Left forelimb (tissue), 1 donor: ENCODE measurements around the gene USP11.
A peak's percentile ranks its signal among the peaks of the same experiment; 100 is the strongest.

Experiments used
- DNase-seq: peaks from one replicate; pipeline ENCODE4 v3.0.0-alpha.2; 2018; ENCODE audit warnings: low spot score

The USP11 gene

DNA sequence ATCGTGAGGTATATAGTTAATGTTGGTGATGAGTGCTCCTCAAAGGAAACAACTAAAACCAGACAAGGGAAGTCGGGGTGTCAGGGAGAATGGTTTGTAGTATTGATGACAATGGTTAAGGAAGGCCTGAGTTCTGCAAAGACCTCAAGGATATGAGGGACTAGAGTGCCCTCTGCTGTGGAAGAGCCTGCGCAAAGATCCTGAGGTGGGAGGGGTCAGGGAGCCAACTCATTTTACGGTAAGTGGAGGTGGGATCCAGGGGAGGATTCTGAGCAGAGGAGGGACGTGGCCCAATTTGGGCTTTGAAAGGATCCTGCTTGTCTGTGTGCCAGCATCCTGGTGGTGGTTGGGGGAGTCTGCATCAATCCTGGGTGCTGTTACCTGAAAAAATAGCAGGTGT is 27.8 kb upstream of the USP11 start:
- DNase-seq: no peak

DNA sequence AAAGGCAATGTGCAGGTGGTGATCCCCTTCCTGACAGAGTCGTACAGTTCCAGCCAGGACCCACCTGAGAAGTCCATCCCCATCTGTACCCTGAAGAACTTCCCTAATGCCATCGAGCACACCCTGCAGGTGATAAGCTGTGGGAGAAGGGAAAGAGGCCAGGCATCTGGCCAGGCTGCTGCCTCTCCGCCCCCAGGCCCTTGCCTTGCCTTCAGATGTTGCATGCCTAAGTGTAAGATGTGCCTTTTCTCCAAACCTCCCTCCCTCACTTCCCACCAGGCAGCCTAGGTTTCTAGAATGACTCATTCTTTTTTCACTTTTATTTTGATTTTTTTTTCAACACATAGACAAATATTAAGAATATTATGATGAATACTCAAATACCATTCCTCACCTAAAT is 26.5 kb upstream of the USP11 start:
- DNase-seq: no peak

DNA sequence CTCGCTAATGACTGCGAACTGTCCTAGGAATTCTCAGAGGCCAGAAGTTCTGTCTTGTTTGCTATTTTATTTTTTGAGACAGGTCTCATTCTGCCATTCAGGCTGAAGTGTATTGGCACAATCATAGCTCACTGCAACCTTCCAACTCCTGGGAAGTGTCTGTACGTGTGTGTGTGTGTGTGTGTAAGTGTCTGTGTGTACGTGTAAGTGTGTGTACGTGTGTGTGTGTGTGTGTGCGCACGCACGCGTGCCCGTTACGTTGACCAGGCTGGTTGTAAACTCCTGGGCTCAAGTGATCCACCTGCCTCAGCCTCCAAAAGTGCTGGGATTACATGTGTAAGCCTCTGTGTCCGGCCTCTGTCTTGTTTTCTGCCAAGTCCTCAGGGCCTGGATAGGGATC is 24.7 kb upstream of the USP11 start:
- DNase-seq: no peak

DNA sequence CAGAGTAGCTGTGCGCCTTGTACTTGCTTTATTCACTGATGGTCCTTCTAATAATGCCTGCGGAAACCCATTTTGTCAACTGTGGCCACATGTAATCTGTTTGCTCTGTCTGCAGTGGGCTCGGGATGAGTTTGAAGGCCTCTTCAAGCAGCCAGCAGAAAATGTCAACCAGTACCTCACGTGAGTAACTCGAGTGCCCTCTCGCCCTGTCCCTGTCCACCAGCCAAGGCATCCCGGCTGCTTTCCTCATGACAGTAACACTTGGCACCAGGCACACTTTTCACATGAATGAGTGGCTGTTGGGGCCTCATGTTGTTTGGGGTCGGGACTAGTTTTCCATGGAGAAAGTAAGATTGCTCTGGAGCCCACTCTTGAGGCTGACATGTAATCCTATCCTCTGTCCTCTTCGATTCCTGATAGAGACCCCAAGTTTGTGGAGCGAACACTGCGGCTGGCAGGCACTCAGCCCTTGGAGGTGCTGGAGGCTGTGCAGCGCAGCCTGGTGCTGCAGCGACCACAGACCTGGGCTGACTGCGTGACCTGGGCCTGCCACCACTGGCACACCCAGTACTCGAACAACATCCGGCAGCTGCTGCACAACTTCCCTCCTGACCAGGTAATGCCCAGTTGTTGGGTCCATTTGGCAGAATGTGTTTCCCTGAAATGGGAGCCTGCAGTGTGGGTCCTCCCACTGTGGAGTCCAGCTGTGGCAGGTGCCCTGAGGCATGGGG is 23.1 kb upstream of the USP11 start:
- no peak for DNase-seq

DNA sequence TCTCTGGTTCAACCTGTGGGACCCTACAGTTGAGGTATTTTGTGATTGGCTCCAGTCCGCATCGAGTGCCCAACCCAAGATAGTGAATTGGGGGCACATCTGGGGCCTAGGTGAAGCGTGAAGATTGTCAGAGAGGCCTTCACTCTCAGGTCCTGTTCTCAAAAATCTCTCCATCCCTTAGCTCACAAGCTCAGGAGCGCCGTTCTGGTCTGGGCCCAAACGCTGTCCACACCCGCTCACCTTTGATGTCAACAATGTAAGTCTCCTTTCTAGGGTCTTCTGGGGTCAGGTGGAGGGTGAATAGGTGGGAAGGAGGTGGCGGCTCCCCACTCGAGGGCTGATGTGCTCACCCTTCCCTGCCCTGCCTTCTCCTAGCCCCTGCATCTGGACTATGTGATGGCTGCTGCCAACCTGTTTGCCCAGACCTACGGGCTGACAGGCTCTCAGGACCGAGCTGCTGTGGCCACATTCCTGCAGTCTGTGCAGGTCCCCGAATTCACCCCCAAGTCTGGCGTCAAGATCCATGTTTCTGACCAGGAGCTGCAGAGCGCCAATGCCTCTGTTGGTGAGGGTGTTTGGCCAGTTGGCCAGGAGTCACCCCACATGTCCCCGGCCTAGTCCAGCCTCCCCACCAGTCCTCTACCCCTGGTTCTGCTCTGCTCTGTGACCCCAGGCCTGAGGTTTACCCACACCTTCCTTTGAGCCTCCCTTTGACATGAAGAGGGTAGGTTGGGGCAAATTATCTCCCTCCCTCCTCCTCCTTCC is 22.0 kb upstream of the USP11 start:
- DNase-seq: no peak

DNA sequence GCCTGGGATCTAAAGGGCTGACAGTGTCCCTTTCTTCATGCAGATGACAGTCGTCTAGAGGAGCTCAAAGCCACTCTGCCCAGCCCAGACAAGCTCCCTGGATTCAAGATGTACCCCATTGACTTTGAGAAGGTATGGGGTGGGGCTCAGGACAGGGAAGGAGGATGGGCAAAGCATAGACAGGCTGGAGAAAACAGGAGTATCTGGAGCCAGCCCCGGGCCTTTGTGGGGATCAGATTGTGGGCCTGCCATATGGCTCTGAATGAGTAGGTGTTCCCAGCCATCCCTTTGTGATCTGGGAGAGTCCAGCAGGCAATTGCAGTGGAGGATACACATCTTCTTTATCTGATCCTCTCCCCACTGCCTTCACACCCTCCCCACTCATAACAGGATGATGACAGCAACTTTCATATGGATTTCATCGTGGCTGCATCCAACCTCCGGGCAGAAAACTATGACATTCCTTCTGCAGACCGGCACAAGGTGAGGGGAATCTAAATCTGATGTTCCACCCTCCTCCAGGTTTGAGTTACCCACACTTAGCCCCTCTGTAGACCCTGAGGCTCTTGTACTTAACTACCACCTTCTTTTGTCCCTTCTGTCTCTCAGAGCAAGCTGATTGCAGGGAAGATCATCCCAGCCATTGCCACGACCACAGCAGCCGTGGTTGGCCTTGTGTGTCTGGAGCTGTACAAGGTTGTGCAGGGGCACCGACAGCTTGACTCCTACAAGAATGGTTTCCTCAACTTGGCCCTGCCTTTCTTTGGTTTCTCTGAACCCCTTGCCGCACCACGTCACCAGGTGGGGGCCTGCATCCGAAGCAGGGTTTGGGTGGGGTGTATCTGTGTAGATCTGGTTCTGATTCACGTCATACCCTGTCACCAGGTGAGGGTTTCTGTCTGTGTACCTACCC is 20.2 kb upstream of the USP11 start:
- no peak for DNase-seq

DNA sequence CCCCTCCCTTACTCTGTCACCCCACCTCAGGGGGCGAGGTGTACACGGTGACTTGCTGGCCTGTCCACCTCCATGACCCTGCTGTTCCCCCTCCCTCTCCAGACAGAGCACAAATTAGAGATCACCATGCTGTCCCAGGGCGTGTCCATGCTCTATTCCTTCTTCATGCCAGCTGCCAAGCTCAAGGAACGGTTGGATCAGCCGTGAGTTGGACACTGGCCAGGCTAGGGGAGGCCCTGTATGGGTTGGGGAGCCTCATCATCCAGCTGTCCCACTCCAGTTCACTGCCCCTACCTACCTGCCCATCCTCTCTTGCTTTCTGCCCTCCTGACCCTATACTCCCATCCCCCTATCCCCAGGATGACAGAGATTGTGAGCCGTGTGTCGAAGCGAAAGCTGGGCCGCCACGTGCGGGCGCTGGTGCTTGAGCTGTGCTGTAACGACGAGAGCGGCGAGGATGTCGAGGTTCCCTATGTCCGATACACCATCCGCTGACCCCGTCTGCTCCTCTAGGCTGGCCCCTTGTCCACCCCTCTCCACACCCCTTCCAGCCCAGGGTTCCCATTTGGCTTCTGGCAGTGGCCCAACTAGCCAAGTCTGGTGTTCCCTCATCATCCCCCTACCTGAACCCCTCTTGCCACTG is 18.3 kb upstream of the USP11 start:
- no peak for DNase-seq

DNA sequence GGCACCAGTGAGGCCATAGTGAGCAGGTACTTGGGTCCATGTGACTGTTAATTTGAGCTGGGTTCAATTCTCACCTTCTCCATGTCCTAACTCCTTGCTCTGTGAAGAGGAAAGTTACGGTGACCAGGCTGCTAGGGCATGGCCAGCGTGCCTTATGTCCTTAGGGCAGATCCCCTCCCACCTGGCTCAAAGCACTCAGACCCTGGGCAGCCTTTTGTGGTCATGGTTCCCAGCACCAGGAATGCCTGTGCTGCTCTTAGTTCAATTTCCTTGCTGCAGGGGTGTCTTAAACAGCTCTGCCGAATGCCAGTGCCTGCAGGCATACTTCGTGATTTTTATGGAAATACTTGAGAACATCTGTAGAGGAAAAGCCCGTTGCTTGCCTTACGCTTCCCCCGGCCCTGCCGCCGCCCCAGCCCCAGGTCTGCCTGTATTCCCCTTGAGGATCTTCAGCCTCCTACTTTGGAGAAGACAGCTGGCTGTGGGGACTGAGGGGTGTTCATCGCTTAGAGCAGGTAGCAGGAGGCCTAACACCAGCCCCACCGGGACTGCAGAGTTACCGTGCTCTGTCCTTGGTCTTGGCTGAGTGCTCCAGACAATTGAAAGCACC is 17.4 kb upstream of the USP11 start:
- no peak for DNase-seq

DNA sequence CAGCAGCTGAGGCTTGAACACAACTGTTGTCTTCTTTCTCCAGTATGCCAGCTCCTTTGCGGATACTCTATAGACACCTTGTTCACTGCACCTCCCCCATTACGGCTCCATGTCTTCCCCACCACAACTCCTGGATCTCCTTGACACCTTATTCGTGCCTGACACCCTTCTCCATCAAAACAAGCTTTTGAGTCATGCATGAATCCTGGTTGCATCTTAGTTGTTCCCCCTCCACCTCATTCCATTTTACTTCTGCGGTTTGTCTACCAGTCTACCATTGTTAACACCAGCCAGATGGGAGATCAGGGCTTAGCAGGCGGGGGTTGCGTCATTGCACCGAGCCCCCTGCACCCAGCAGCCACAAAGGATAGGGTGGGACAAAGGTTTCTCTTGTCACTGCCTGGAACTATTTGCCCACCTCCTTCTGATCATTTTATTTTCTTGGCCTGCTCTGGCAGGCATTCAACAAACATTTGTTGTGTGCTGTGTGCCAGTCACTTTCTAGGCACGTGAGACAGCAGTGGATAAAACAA is 16.4 kb upstream of the USP11 start:
- DNase-seq: no peak

DNA sequence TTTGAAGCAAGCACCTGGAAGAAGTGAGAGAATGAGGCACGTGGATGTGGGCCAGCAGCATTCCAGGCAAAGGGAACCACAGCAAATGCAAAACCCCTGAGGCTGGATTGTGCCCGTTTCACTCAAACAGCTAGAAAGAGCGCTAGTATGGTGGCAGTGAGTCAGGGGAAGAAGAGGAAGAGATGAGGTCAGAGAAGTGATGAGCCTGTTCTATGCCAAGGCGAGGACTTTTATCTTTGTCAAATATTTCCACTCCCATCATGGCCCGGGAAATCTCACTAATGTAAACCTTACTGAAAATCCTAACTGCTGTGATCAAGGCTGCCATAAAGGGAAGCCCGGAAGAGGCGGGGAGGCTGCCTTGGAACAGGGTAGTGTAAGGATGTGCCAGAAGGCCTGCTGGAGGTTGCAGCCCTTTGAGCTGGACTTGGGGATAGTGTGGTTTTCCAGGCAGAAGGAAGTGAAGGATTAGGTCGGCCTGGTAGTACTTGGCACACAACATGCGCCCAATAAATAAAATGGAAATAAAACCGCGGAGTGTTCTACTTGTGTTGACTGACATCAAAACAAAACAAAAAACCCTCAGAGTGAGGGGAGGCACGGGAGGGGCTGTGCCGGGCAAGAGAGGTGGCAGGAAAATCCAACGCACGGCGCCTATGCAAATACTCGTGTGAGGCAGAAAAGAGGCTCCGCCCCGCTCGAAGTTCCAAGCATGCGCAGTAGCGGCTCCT is 15.5 kb upstream of the USP11 start:
- peak; percentile 66 for DNase-seq

DNA sequence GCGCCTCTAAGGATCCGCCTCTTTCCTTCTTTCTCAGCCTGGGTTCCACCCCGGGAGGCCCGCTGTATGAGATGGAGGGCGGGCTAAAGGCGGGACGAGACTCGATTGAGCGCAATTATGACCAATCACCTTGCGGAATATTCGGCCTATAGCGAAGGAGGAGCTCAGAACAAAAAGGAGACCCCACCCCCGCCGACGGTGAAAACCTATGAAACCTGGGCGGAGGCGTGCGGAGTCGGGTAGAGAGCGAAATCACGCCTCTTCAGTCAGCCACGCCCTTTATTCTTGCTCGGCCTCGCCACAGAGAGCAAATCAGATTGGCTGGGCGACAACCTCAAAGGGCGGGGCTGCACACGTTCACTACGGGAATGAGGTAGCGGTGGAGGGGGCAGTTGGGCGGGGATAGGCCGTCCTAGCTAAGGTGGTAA is 14.9 kb upstream of the USP11 start:
- peak; percentile 93 for DNase-seq

DNA sequence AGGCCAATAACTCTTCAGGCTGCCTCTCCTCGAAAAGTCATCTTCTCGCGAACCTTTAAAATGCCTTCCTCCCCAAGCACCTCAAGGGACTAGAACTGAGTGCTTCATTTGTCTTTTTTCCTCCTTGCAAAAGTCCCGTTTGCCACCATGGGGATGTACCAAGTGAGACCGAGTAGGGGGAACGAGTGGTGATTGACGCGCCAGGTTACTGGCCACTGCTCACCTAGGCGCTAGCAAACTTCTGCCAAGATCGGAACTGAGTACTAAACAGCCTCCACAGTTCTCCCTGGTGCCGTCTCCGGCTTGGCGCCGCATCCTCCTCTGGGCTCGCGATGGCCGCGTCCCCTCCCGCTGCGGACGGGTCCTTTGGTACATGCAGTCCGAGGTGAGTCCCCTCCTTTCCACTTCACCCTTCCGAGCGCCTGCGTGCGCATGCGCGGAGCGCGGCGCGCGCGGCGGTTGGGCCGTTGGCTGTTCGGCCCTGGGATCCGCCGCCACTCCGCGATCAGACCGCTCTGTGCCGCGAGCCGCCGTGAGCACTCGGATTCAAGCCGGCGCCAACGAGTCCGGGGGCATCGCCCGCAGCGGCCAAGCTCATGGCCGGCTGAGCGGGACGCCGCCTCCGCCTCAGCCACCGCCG is 14.4 kb upstream of the USP11 start, which contains the start of gene CDK16:
Gene CDK16 (plus strand): TSS at position 402 of the 640 bp plus-strand sequence. CDS start 4,877 bp downstream, outside the sequence.
- DNase-seq: peak; percentile 87

DNA sequence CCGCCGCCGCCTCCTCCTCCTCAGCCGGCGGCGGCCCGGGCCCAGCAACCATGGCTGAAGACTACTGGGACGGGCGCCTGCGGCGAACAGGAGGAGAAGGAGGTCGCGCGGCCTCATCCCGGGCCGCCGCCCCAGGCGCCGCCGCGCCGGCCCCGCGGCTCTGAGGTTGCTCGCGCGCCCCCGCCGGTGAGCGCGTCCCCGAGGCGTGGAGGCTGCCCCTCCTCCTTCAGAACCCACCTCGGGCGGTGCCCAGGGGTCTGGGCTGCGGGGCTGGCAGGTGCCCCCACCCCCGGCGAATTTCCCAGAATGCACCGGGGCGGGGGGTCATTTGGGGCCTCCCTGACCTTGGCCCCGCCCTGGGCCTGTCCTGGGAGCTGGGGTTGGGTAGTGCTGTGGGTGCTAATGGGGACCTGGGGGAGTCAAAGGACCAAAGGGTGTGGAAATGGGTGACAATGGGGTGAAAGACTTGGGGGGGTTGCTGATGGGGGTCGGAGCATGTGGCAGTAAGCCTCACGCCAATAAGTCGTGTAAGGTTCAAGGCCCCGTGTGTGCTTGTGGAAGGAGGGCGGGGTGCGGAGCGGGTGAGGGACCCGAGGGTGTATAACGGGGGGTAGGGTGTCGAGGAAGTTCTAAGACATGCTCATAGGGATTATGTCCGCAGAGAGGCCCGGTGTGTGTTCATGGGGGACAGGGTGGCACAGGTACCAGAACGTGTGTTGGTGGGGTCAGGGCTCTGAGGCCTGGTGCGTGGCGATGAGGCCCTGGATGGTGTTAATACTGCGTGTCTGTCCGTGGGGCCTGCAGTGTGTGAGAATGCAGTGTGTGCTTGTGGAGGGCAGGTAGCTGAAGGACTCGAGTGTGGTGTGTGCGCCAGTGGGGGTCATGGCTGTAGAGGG is 13.6 kb upstream of the USP11 start:
- DNase-seq: no peak

DNA sequence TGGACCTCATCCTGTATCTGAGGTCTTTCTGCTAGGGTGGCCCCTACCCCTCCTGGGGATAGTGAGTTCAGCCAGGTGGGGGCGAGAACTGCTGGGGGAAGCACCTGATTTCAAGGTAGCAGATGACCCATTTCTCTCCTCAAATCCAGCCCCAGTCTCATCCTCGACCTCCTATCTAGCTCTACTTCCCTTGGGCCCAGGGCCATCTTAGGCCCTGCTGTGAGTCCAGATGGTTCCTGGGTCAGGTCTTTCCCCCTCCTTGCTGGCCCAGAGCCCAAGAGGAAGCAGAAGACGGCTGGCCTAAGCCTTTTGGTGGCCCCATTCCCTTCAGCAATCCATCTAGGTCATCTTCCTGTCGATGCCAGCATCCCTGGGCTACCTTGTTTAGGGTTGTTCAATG is 11.1 kb upstream of the USP11 start:
- no peak for DNase-seq

DNA sequence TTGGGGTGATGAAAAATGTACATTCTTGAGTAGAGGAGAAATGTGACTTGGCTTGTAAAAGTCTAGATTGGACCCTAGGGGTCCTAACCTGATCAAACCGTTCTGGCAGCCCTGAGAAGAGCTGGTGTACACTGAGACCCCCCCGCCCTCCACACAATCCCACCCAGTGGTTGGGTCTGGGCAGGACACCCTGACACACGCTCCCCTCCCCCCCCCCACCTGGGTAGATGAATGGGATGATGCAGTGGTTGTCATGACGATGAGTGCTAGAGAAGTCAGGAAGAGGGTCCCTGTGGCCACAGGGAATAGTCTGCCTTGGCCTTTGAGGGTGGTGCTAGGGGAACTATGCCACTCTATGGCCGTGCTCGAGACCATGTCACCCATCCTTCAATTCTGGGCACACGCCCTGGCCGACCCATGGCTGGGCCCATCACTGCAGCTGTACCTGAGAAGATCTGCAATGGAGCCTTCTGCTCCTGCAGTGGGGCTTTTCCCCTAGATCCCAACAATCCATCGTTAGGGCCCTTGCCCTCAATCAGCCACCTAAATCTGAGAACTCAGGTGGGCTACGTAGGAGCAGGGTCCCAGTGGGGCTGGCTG is 10.0 kb upstream of the USP11 start:
- no peak for DNase-seq

DNA sequence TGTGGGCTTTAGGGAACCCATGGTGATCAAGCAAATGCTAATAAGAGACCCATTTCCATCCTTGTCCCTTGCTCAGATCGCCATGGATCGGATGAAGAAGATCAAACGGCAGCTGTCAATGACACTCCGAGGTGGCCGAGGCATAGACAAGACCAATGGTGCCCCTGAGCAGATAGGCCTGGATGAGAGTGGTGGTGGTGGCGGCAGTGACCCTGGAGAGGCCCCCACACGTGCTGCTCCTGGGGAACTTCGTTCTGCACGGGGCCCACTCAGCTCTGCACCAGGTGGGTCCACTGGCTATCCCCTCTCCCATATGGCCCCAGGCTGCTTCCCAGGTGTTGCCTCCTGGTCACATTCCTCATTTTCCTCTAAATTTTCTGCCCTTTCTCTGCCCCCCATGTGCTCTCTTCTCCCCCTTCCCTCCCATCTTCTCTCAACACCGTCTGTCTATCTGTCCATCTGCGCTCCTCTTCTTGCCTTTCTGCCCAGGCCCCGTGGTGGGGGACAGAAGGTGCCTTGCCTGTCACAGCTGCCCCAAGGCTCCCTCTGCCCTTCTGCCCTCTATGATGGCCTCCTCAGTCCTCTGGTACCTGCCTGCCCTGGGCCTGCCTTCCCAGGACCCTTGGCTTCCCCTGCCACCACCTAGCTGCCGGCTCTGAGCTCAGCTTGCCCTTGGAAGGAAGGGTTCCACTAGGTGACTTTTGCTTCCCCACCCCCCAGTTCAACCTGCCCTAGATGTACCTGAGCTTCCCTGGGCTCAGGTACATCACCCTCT is 9.1 kb upstream of the USP11 start:
- no peak for DNase-seq

DNA sequence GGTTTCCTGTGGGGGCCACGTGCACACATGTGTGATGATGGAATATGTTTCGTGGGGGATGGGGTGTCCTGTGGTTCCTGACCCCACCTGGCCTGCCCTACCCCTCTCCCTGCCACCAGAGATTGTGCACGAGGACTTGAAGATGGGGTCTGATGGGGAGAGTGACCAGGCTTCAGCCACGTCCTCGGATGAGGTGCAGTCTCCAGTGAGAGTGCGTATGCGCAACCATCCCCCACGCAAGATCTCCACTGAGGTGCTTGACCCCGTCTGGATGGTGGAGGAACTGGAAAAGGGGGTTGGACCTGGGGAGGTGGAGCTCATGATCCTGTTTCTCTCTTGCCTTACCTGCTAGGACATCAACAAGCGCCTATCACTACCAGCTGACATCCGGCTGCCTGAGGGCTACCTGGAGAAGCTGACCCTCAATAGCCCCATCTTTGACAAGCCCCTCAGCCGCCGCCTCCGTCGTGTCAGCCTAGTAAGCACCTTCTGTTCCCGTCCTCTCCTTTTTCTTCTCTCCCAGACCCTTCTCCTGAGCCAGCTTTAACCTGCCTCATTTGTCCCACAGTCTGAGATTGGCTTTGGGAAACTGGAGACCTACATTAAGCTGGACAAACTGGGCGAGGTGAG is 8.4 kb upstream of the USP11 start:
- DNase-seq: no peak
